ENCODE data around the gene JAK1. TPM values are rescaled to one million over a fixed set of nuclear protein-coding genes. Genes with fewer than 3 reads are reported as not detected.

The JAK1 gene
- total RNA-seq, 3 donors from 2014 or later (not counting 1 experiment from before 2014, with no cell fraction given): 507 to 626 (median 526) TPM

DNA sequence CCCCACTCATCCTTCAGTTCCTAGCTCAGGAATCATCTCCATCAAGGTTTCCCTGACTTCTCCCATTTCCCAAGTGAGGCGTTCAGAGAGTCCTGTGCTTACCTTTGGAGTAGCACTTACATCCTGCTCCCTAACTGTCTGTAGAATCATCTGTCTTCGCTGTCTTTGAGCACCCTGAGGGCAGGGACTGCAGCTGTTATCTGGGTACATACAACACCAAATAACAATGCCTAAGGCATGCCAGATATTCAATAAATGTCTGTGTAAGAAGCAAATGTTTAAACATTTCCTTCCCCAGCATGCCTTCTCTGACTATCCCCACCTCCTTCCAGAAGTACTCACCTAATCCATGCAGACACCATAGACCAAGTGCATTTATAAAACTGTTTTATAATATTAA is 65.4 kb downstream of the JAK1 start:
- peaks cover 43% of the 10 kb centered on the region for H3K4me1 ChIP-seq (ENCODE audit: control insufficient read depth, insufficient read depth, low read length)

DNA sequence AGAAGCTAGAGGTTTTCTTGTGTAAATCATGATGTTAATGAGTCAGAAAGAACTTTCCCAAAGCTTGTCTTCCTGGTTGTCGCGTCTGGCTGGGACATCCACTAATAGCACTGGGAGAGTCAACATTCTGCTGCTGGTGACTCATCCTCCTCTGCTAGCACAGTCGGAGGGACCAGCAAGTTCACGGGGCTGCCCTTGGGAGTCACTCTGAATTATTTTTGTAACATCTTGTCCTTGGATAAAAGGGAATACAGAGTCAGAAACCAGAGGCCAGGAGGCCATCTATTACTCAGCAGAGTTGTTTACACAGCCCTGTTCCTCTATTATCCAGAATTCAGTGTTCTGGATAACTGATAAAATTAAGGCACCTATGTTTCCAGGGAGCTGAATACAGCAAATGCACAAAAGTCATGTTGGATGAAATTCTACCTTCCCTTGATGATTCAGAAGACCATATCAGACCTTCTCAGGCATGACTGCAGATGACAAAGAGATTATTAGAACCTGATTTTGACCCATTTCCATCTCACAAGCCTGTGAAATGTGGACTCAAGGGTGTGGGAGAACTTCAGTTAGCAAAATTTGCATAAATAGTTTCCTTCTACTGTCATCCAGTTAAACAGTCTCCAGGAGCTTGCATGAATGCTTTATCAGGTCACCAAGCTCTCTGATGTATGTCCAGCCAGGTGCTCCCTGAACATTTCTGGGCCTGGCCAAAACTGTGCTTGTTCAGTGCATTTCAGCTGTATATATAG is 68.1 kb downstream of the JAK1 start:
- no peak for TF ChIP-seq CTCF (IDR thresholded peaks at IDR 0.05)
- peak; percentile 44 to 49 for DNase-seq
- H3K36me3 Mint-ChIP-seq: no peaks in the 10 kb centered on the region
- H3K4me3 Mint-ChIP-seq: peak overlapping the region; percentile 7
- Histone ChIP-seq H3K27ac (ENCODE audit: low read length) (peak overlapping the region; percentile 51), H3K36me3 (ENCODE audit: control insufficient read depth, insufficient read depth, low read length) (no peaks in the 10 kb centered on the region), H3K27me3 (ENCODE audit: control insufficient read depth, insufficient read depth, low read length) (no peaks in the 10 kb centered on the region), H3K9me3 (ENCODE audit: control insufficient read depth, insufficient read depth, low read length) (no peaks in the 10 kb centered on the region), H3K4me3 (ENCODE audit: low read length) (no peak overlapping the region), H3K4me1 (ENCODE audit: control insufficient read depth, insufficient read depth, low read length) (peaks cover 53% of the 10 kb centered on the region)
- peaks cover 0 to 2% of the 10 kb centered on the region in 2 donors for H3K9me3 Mint-ChIP-seq
- 27% methylated on average over 4 of the region's 4 CpGs for WGBS (ENCODE audit: insufficient coverage)
- H3K27ac Mint-ChIP-seq: peak overlapping the region; percentile 86 to 93
- peak; percentile 52 to 72 (median 72) for ATAC-seq
- intact Hi-C loops (cut with micrococcal nuclease): loop anchor here (1.0 to 2.0 kb wide), 2 partner anchors 8 to 25 kb away; no protein-coding TSS in a partner anchor
- H3K4me1 Mint-ChIP-seq: peaks cover 96 to 99% of the 10 kb centered on the region in 2 donors
- no peaks in the 10 kb centered on the region for H3K27me3 Mint-ChIP-seq (ENCODE audit: low read depth in 2 of 2)

More for the DNA sequence above, 65.4 kb downstream of the JAK1 start:
- Mint-ChIP-seq H3K9me3 (peaks cover 0 to 2% of the 10 kb centered on the region in 2 donors), H3K27me3 (ENCODE audit: low read depth in 2 of 2) (no peaks in the 10 kb centered on the region), H3K4me3 (no peak overlapping the region), H3K36me3 (no peaks in the 10 kb centered on the region), H3K4me1 (peaks cover 94 to 96% of the 10 kb centered on the region in 2 donors), H3K27ac (peak overlapping the region; percentile 86 to 93)
- H3K27me3 ChIP-seq (ENCODE audit: control insufficient read depth, insufficient read depth, low read length): no peaks in the 10 kb centered on the region
- intact Hi-C loops (cut with micrococcal nuclease): loop anchor here (2.0 kb wide), 1 partner anchor 14 kb away; no protein-coding TSS in a partner anchor
- no peak for ATAC-seq
- H3K36me3 ChIP-seq (ENCODE audit: control insufficient read depth, insufficient read depth, low read length): no peaks in the 10 kb centered on the region
- TF ChIP-seq CTCF (IDR thresholded peaks at IDR 0.05): no peak
- H3K27ac ChIP-seq (ENCODE audit: low read length): no peak overlapping the region
- H3K9me3 ChIP-seq (ENCODE audit: control insufficient read depth, insufficient read depth, low read length): no peaks in the 10 kb centered on the region
- DNase-seq: no peak
- 100% methylated on average over 2 of the region's 2 CpGs for WGBS (ENCODE audit: insufficient coverage)
- H3K4me3 ChIP-seq (ENCODE audit: low read length): no peak overlapping the region

DNA sequence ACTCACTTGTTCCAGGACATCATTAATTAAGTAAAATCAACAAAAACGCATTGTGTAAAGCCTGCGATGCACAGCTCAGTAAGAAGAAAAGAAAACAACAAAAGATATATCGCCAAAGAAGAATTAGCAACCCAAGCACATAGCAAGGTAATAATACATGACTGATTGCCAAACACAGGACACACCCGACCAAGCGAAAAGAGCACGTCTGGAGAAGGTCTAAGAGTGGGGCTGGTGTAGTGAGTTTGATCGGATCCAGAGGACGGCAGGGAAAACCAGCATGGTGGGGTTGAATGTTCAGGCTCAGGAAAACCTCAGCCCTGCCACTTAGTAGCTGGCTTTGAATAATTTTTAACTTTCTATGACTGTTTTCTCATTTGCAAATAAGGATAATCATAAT is 69.8 kb downstream of the JAK1 start:
- H3K9me3 Mint-ChIP-seq: peaks cover 0 to 2% of the 10 kb centered on the region in 2 donors
- H3K4me1 ChIP-seq (ENCODE audit: control insufficient read depth, insufficient read depth, low read length): peaks cover 63% of the 10 kb centered on the region
- intact Hi-C loops (cut with micrococcal nuclease): loop anchor here (2.0 kb wide), 1 partner anchor 14 kb away; no protein-coding TSS in a partner anchor
- H3K27ac Mint-ChIP-seq: peak overlapping the region; percentile 86 to 93
- WGBS (ENCODE audit: insufficient coverage): 84% methylated on average over 7 of the region's 8 CpGs
- no peaks in the 10 kb centered on the region for H3K27me3 Mint-ChIP-seq (ENCODE audit: low read depth in 2 of 2)
- H3K9me3 ChIP-seq (ENCODE audit: control insufficient read depth, insufficient read depth, low read length): no peaks in the 10 kb centered on the region
- no peaks in the 10 kb centered on the region for H3K27me3 ChIP-seq (ENCODE audit: control insufficient read depth, insufficient read depth, low read length)
- no peaks in the 10 kb centered on the region for H3K36me3 Mint-ChIP-seq
- ATAC-seq (no peak), DNase-seq (no peak)
- no peaks in the 10 kb centered on the region for H3K36me3 ChIP-seq (ENCODE audit: control insufficient read depth, insufficient read depth, low read length)
- H3K4me3 Mint-ChIP-seq: peak overlapping the region; percentile 83
- TF ChIP-seq CTCF (IDR thresholded peaks at IDR 0.05): no peak
- no peak overlapping the region for H3K4me3 ChIP-seq (ENCODE audit: low read length)
- no peak overlapping the region for H3K27ac ChIP-seq (ENCODE audit: low read length)
- peaks cover 97 to 99% of the 10 kb centered on the region in 2 donors for H3K4me1 Mint-ChIP-seq
